Cardiac muscle cell (in vitro differentiated cells and primary cell): Measurements from ENCODE around the gene TUBE1. TPM values are rescaled to one million over a fixed set of nuclear protein-coding genes. Genes with fewer than 3 reads are reported as not detected.

ENCODE experiments used
- DNase-seq, 2 donors: peaks; one replicate each; pipeline versions ENCODE4 v3.0.0 to v3.0.0-alpha.2; 2010 to 2017; ENCODE audit warnings: low read depth in 1 of 2, low spot score in 1 of 2
- H3K27ac ChIP-seq: fragments of 200-600 bp; sonication (generic); 2 replicates; pipeline ENCODE4 v1.5.1; 2016
- H3K27me3 ChIP-seq: fragments of 200-600 bp; sonication (generic); 2 replicates; pipeline ENCODE4 v1.6.0; 2016; ENCODE audit warnings: control low read depth
- H3K36me3 ChIP-seq: fragments of 200-600 bp; sonication (generic); 2 replicates; pipeline ENCODE4 v1.5.1; 2016; ENCODE audit warnings: control low read depth
- H3K4me1 ChIP-seq: fragments of 200-600 bp; sonication (generic); 2 replicates; pipeline ENCODE4 v1.8.1; 2017; ENCODE audit warnings: low read depth, mild to moderate bottlenecking, mixed run types
- H3K4me3 ChIP-seq: fragments of 200-600 bp; sonication (generic); 2 replicates; pipeline ENCODE4 v1.5.1; 2016; ENCODE audit warnings: mild to moderate bottlenecking
- H3K9me3 ChIP-seq: fragments of 200-600 bp; sonication (generic); 2 replicates; pipeline ENCODE4 v1.5.1; 2017; ENCODE audit warnings: low read depth, mild to moderate bottlenecking, control low read depth
- CTCF ChIP-seq: IDR thresholded peaks from 2 replicates; pipeline ENCODE4 v1.5.1; 2012; ENCODE audit warnings: low read depth, mild to moderate bottlenecking, low read length
- polyA plus RNA-seq: library from polyadenylated mRNA; unstranded; fragments of >200 nt; fragmentation: Nextera tagmentation; extraction: Ambion mirVana; gene quantifications from 2 replicates; pipeline ENCODE4 v1.2.1, GENCODE V29; 2016
- total RNA-seq: library from RNA; depleted of rRNA; stranded (reverse); fragments of >200 nt; gene quantifications from 2 replicates; pipeline ENCODE4 v1.2.3, GENCODE V29; 2016

TUBE1 gene
- total and polyA plus RNA-seq, 2 experiments from 2014 or later, result 22.5 to 42.8 TPM

GRCh38 chr6:112034616-112034995, 52.7 kb downstream of the TUBE1 start:
- no peak for TF ChIP-seq CTCF
- no peak for DNase-seq
- Histone ChIP-seq H3K27ac (no peak overlapping the region), H3K9me3 (no peaks in the 10 kb centered on the region), H3K4me3 (no peak overlapping the region), H3K4me1 (no peaks in the 10 kb centered on the region), H3K36me3 (no peaks in the 10 kb centered on the region), H3K27me3 (peaks cover 4% of the 10 kb centered on the region)

- TF ChIP-seq CTCF, result no peak
Measured at GRCh38 chr6:112033791-112034615, 53.3 kb downstream of the TUBE1 start.

GRCh38 chr6:112032728-112033127, 54.6 kb downstream of the TUBE1 start:
- H3K9me3 ChIP-seq, result no peaks in the 10 kb centered on the region
- no peaks in the 10 kb centered on the region for H3K36me3 ChIP-seq
- no peaks in the 10 kb centered on the region for H3K4me1 ChIP-seq
- no peak for DNase-seq
- no peak for TF ChIP-seq CTCF
- H3K4me3 ChIP-seq, result no peak overlapping the region
- peaks cover 4% of the 10 kb centered on the region for H3K27me3 ChIP-seq
- no peak overlapping the region for H3K27ac ChIP-seq

More at GRCh38 chr6:112033791-112034615, 53.3 kb downstream of the TUBE1 start:
- H3K4me1 ChIP-seq, result no peaks in the 10 kb centered on the region
- H3K4me3 ChIP-seq, result no peak overlapping the region
- no peak for DNase-seq
- H3K27ac ChIP-seq, result no peak overlapping the region
- H3K27me3 ChIP-seq, result peaks cover 4% of the 10 kb centered on the region
- no peaks in the 10 kb centered on the region for H3K36me3 ChIP-seq
- H3K9me3 ChIP-seq, result no peaks in the 10 kb centered on the region

- no peak overlapping the region for H3K27ac ChIP-seq
Measured at GRCh38 chr6:112031960-112032359, 55.3 kb downstream of the TUBE1 start.

GRCh38 chr6:112030961-112031660, 56.2 kb downstream of the TUBE1 start:
- no peaks in the 10 kb centered on the region for H3K9me3 ChIP-seq
- H3K4me3 ChIP-seq, result no peak overlapping the region
- DNase-seq, result no peak
- no peak for TF ChIP-seq CTCF
- H3K27ac ChIP-seq, result no peak overlapping the region
- H3K27me3 ChIP-seq, result peaks cover 4% of the 10 kb centered on the region
- H3K4me1 ChIP-seq, result no peaks in the 10 kb centered on the region
- no peaks in the 10 kb centered on the region for H3K36me3 ChIP-seq

More at GRCh38 chr6:112031960-112032359, 55.3 kb downstream of the TUBE1 start:
- H3K36me3 ChIP-seq, result no peaks in the 10 kb centered on the region
- no peaks in the 10 kb centered on the region for H3K9me3 ChIP-seq
- H3K4me1 ChIP-seq, result no peaks in the 10 kb centered on the region
- H3K4me3 ChIP-seq, result no peak overlapping the region
- H3K27me3 ChIP-seq, result peaks cover 4% of the 10 kb centered on the region
- TF ChIP-seq CTCF, result no peak
- DNase-seq, result no peak
